BLaER1 (cell line): ENCODE data around the gene AGGF1.

ENCODE experiments used
- H3K27ac ChIP-seq: shearing (Covaris generic); formaldehyde crosslinking; 2 replicates; pipeline ENCODE4 v1.8.1; 2022
- H3K27me3 ChIP-seq: shearing (Covaris generic); formaldehyde crosslinking; 2 replicates; pipeline ENCODE4 v1.8.1; 2022
- H3K36me3 ChIP-seq: shearing (Covaris generic); formaldehyde crosslinking; 2 replicates; pipeline ENCODE4 v1.8.1; 2022
- H3K4me1 ChIP-seq: shearing (Covaris generic); formaldehyde crosslinking; 2 replicates; pipeline ENCODE4 v1.8.1; 2022
- H3K4me2 ChIP-seq: shearing (Covaris generic); formaldehyde crosslinking; 2 replicates; pipeline ENCODE4 v1.8.1; 2022
- H3K4me3 ChIP-seq: shearing (Covaris generic); formaldehyde crosslinking; 2 replicates; pipeline ENCODE4 v1.8.1; 2022
- H3K9ac ChIP-seq: shearing (Covaris generic); formaldehyde crosslinking; 2 replicates; pipeline ENCODE4 v1.8.1; 2022
- H3K9me3 ChIP-seq: shearing (Covaris generic); formaldehyde crosslinking; 2 replicates; pipeline ENCODE4 v1.8.1; 2022
- H4K20me1 ChIP-seq: shearing (Covaris generic); formaldehyde crosslinking; 2 replicates; pipeline ENCODE4 v1.8.1; 2022
- Cebpa-rat ChIP-seq: shearing (Covaris generic); IDR thresholded peaks from 2 replicates; pipeline ENCODE4 v1.8.1; 2022

The AGGF1 gene

GRCh38 chr5:76999451-76999850, 30.8 kb upstream of the AGGF1 start:
- H3K4me2 ChIP-seq, result no peak overlapping the region
- no peak for TF ChIP-seq Cebpa-rat
- no peaks in the 10 kb centered on the region for H3K36me3 ChIP-seq
- H4K20me1 ChIP-seq, result no peaks in the 10 kb centered on the region
- no peaks in the 10 kb centered on the region for H3K4me1 ChIP-seq
- H3K27ac ChIP-seq, result no peak overlapping the region
- H3K9ac ChIP-seq, result no peak overlapping the region
- no peak overlapping the region for H3K4me3 ChIP-seq
- H3K27me3 ChIP-seq, result no peaks in the 10 kb centered on the region
- H3K9me3 ChIP-seq, result no peaks in the 10 kb centered on the region

GRCh38 chr5:77003246-77003645, 27.0 kb upstream of the AGGF1 start:
- Histone ChIP-seq H3K4me2 (no peak overlapping the region), H3K4me1 (no peaks in the 10 kb centered on the region), H3K4me3 (no peak overlapping the region), H3K36me3 (no peaks in the 10 kb centered on the region), H3K27ac (no peak overlapping the region), H3K27me3 (no peaks in the 10 kb centered on the region), H3K9me3 (no peaks in the 10 kb centered on the region), H3K9ac (no peak overlapping the region), H4K20me1 (no peaks in the 10 kb centered on the region)
- TF ChIP-seq Cebpa-rat, result no peak

- Histone ChIP-seq H3K4me2 (no peak overlapping the region), H3K4me1 (no peaks in the 10 kb centered on the region), H3K27me3 (no peaks in the 10 kb centered on the region), H3K9me3 (no peaks in the 10 kb centered on the region), H4K20me1 (no peaks in the 10 kb centered on the region), H3K4me3 (no peak overlapping the region), H3K27ac (no peak overlapping the region), H3K9ac (no peak overlapping the region), H3K36me3 (no peaks in the 10 kb centered on the region)
- TF ChIP-seq Cebpa-rat, result no peak
These were observed 24.1 kb upstream of the AGGF1 start for GRCh38 chr5:77006124-77006523.

GRCh38 chr5:77008413-77008812, 21.8 kb upstream of the AGGF1 start:
- H3K27ac ChIP-seq, result no peak overlapping the region

GRCh38 chr5:77010243-77010642, 20.0 kb upstream of the AGGF1 start:
- no peaks in the 10 kb centered on the region for H3K36me3 ChIP-seq
- H3K9me3 ChIP-seq, result no peaks in the 10 kb centered on the region
- no peaks in the 10 kb centered on the region for H3K27me3 ChIP-seq
- no peak for TF ChIP-seq Cebpa-rat
- H3K4me1 ChIP-seq, result no peaks in the 10 kb centered on the region
- no peak overlapping the region for H3K27ac ChIP-seq
- no peak overlapping the region for H3K4me3 ChIP-seq
- H3K4me2 ChIP-seq, result no peak overlapping the region
- H3K9ac ChIP-seq, result no peak overlapping the region
- no peaks in the 10 kb centered on the region for H4K20me1 ChIP-seq

More at GRCh38 chr5:77008413-77008812, 21.8 kb upstream of the AGGF1 start:
- Histone ChIP-seq H3K4me2 (no peak overlapping the region), H3K4me1 (no peaks in the 10 kb centered on the region), H4K20me1 (no peaks in the 10 kb centered on the region), H3K9ac (no peak overlapping the region), H3K9me3 (no peaks in the 10 kb centered on the region), H3K36me3 (no peaks in the 10 kb centered on the region), H3K27me3 (no peaks in the 10 kb centered on the region), H3K4me3 (no peak overlapping the region)
- no peak for TF ChIP-seq Cebpa-rat

GRCh38 chr5:77011498-77011897, 18.7 kb upstream of the AGGF1 start:
- Histone ChIP-seq H4K20me1 (no peaks in the 10 kb centered on the region), H3K4me2 (no peak overlapping the region), H3K4me3 (no peak overlapping the region), H3K27me3 (no peaks in the 10 kb centered on the region), H3K27ac (no peak overlapping the region), H3K9me3 (no peaks in the 10 kb centered on the region), H3K4me1 (no peaks in the 10 kb centered on the region), H3K9ac (no peak overlapping the region), H3K36me3 (no peaks in the 10 kb centered on the region)
- TF ChIP-seq Cebpa-rat, result no peak

GRCh38 chr5:77012601-77013000, 17.6 kb upstream of the AGGF1 start:
- no peaks in the 10 kb centered on the region for H3K4me1 ChIP-seq
- no peak for TF ChIP-seq Cebpa-rat
- H3K36me3 ChIP-seq, result no peaks in the 10 kb centered on the region
- H3K27me3 ChIP-seq, result no peaks in the 10 kb centered on the region
- H3K27ac ChIP-seq, result no peak overlapping the region
- H4K20me1 ChIP-seq, result no peaks in the 10 kb centered on the region
- H3K9me3 ChIP-seq, result no peaks in the 10 kb centered on the region
- no peak overlapping the region for H3K4me2 ChIP-seq
- H3K4me3 ChIP-seq, result no peak overlapping the region
- H3K9ac ChIP-seq, result no peak overlapping the region

GRCh38 chr5:77015938-77016569, 14.2 kb upstream of the AGGF1 start:
- H3K36me3 ChIP-seq, result no peaks in the 10 kb centered on the region
- H3K27ac ChIP-seq, result no peak overlapping the region
- H3K4me2 ChIP-seq, result no peak overlapping the region
- H3K9ac ChIP-seq, result no peak overlapping the region
- no peaks in the 10 kb centered on the region for H3K4me1 ChIP-seq
- no peak overlapping the region for H3K4me3 ChIP-seq
- no peaks in the 10 kb centered on the region for H3K27me3 ChIP-seq
- no peaks in the 10 kb centered on the region for H3K9me3 ChIP-seq
- no peak for TF ChIP-seq Cebpa-rat
- H4K20me1 ChIP-seq, result no peaks in the 10 kb centered on the region

GRCh38 chr5:77016962-77017361, 13.2 kb upstream of the AGGF1 start:
- no peaks in the 10 kb centered on the region for H4K20me1 ChIP-seq
- no peak overlapping the region for H3K27ac ChIP-seq
- no peaks in the 10 kb centered on the region for H3K4me1 ChIP-seq
- no peak overlapping the region for H3K4me2 ChIP-seq
- H3K9me3 ChIP-seq, result no peaks in the 10 kb centered on the region
- no peak for TF ChIP-seq Cebpa-rat
- no peak overlapping the region for H3K9ac ChIP-seq
- H3K4me3 ChIP-seq, result no peak overlapping the region
- no peaks in the 10 kb centered on the region for H3K27me3 ChIP-seq
- no peaks in the 10 kb centered on the region for H3K36me3 ChIP-seq

GRCh38 chr5:77017668-77018067, 12.5 kb upstream of the AGGF1 start:
- Histone ChIP-seq H3K36me3 (no peaks in the 10 kb centered on the region), H3K27ac (no peak overlapping the region), H3K4me3 (no peak overlapping the region), H4K20me1 (no peaks in the 10 kb centered on the region), H3K9ac (no peak overlapping the region), H3K9me3 (no peaks in the 10 kb centered on the region), H3K27me3 (no peaks in the 10 kb centered on the region), H3K4me2 (no peak overlapping the region), H3K4me1 (no peaks in the 10 kb centered on the region)
- no peak for TF ChIP-seq Cebpa-rat
